Fibroblast of lung (primary cell): ENCODE data around the gene NCBP3. TPM values are rescaled to one million over a fixed set of nuclear protein-coding genes. Genes with fewer than 3 reads are reported as not detected.

Source experiments
- DNase-seq, 2 donors: peaks; one replicate each; pipeline versions ENCODE4 v3.0.0 to v3.0.0-alpha.2; 2010; ENCODE audit warnings: low read depth in 2 of 2
- H2AFZ ChIP-seq: 2 replicates; pipeline ENCODE4 v1.5.1; 2012; ENCODE audit warnings: low read length, control low read depth, inconsistent platforms
- H3K27ac ChIP-seq: 2 replicates; pipeline ENCODE4 v1.5.1; 2011; ENCODE audit warnings: low read length, control low read depth; ENCODE audit not compliant: insufficient read depth
- H3K27me3 ChIP-seq: 2 replicates; pipeline ENCODE4 v1.5.1; 2011; ENCODE audit warnings: mild to moderate bottlenecking, low read length; ENCODE audit not compliant: control insufficient read depth, insufficient read depth
- H3K36me3 ChIP-seq: 2 replicates; pipeline ENCODE4 v1.5.1; 2011; ENCODE audit warnings: low read length; ENCODE audit not compliant: control insufficient read depth, insufficient read depth
- H3K4me1 ChIP-seq: 2 replicates; pipeline ENCODE4 v1.5.1; 2011; ENCODE audit warnings: low read length; ENCODE audit not compliant: control insufficient read depth, insufficient read depth; ENCODE audit errors: extremely low read depth
- H3K4me2 ChIP-seq: 2 replicates; pipeline ENCODE4 v1.5.1; 2011; ENCODE audit warnings: low read length, control low read depth; ENCODE audit not compliant: insufficient read depth; ENCODE audit errors: extremely low read depth
- H3K4me3 ChIP-seq, 4 experiments: fragments of 200-600 bp in 1 of 4; sonication (generic) in 1 of 4; replicated peaks in 1 of 4; 2 replicates each; pipeline ENCODE4 v1.5.1; 2011 to 2016; ENCODE audit warnings: low read length in 4 of 4, low read depth in 3 of 4, mild to moderate bottlenecking in 3 of 4, control low read depth in 2 of 4, inconsistent platforms in 1 of 4, mixed read lengths in 1 of 4; ENCODE audit not compliant: insufficient read depth in 1 of 4; ENCODE audit errors: control extremely low read depth in 1 of 4
- H3K79me2 ChIP-seq: 2 replicates; pipeline ENCODE4 v1.5.1; 2012; ENCODE audit warnings: mild to moderate bottlenecking, low read length, inconsistent platforms; ENCODE audit not compliant: control insufficient read depth, insufficient read depth
- H3K9ac ChIP-seq: 2 replicates; pipeline ENCODE4 v1.5.1; 2011; ENCODE audit warnings: mild to moderate bottlenecking, low read length, control low read depth; ENCODE audit not compliant: insufficient read depth
- H3K9me3 ChIP-seq: 2 replicates; pipeline ENCODE4 v1.5.1; 2012; ENCODE audit warnings: low read depth, low read length; ENCODE audit not compliant: control insufficient read depth, insufficient read depth
- H4K20me1 ChIP-seq: 2 replicates; pipeline ENCODE4 v1.5.1; 2011; ENCODE audit warnings: low read length; ENCODE audit not compliant: control insufficient read depth, insufficient read depth; ENCODE audit errors: extremely low read depth
- CTCF ChIP-seq, 2 donors: IDR thresholded peaks in 1 of 2; conservative IDR thresholded peaks in 1 of 2; 1 replicate in 1 of 2; 2 replicates in 1 of 2; pipeline ENCODE4 v1.5.1; 2011 to 2012; ENCODE audit warnings: low read length in 2 of 2, control low read depth in 1 of 2, inconsistent platforms in 1 of 2, low read depth in 1 of 2, mild to moderate bottlenecking in 1 of 2
- EZH2 ChIP-seq: IDR thresholded peaks from 2 replicates; pipeline ENCODE4 v1.5.1; 2012; ENCODE audit warnings: low read length, control low read depth, mild to moderate bottlenecking; ENCODE audit errors: missing control alignments
- polyA plus RNA-seq, 2 donors: library from polyadenylated mRNA; depleted of rRNA in 1 of 2; stranded (reverse) in 1 of 2; unstranded in 1 of 2; fragments of >200 nt; gene quantifications; 2 replicates each; pipeline ENCODE4 v1.2.1, GENCODE V29; 2011 to 2012; ENCODE audit warnings: missing spikeins in 1 of 2
- total RNA-seq: library from RNA; depleted of rRNA; stranded (reverse); fragments of >200 nt; gene quantifications from 2 replicates; pipeline ENCODE4 v1.2.1, GENCODE V29; 2014

The NCBP3 gene
- total and polyA plus RNA-seq, 2 donors (not counting 1 experiment from before 2014, with no cell fraction given) = 20.4 to 23.3 TPM

- DNase-seq = no peak
- H3K27ac ChIP-seq = no peak overlapping the region
- TF ChIP-seq CTCF (conservative IDR thresholded peaks at IDR 0.05 in 1 of 2, IDR thresholded peaks at IDR 0.05 in 1 of 2; ENCODE audit: low read depth in 1 of 2, low read length in 2 of 2) (no peak), EZH2 (no peak)
- H3K9ac ChIP-seq = no peak overlapping the region
- no peak overlapping the region for H3K4me3 ChIP-seq
- no peak overlapping the region for H2AFZ ChIP-seq
- peaks cover 6% of the 10 kb centered on the region for H3K27me3 ChIP-seq
- no peaks in the 10 kb centered on the region for H3K4me1 ChIP-seq
- no peak overlapping the region for H3K4me2 ChIP-seq
- H4K20me1 ChIP-seq = no peaks in the 10 kb centered on the region
- H3K79me2 ChIP-seq = no peaks in the 10 kb centered on the region
- no peaks in the 10 kb centered on the region for H3K9me3 ChIP-seq
- H3K36me3 ChIP-seq = no peaks in the 10 kb centered on the region
Observed at GRCh38 chr17:3852561-3852960, 6.5 kb upstream of the NCBP3 start.

- no peaks in the 10 kb centered on the region for H4K20me1 ChIP-seq
- no peak for DNase-seq
- TF ChIP-seq CTCF (conservative IDR thresholded peaks at IDR 0.05 in 1 of 2, IDR thresholded peaks at IDR 0.05 in 1 of 2; ENCODE audit: low read depth in 1 of 2, low read length in 2 of 2) (no peak), EZH2 (no peak)
Observed at GRCh38 chr17:3851461-3852100, 5.5 kb upstream of the NCBP3 start.

GRCh38 chr17:3848229-3848835, 2.3 kb upstream of the NCBP3 start:
- H3K79me2 ChIP-seq = peaks cover 25% of the 10 kb centered on the region
- H3K9me3 ChIP-seq = no peaks in the 10 kb centered on the region
- H3K27me3 ChIP-seq = peaks cover 6% of the 10 kb centered on the region
- no peak for DNase-seq
- H3K36me3 ChIP-seq = peaks cover 3% of the 10 kb centered on the region
- no peaks in the 10 kb centered on the region for H4K20me1 ChIP-seq
- H3K27ac ChIP-seq = no peak overlapping the region
- no peak overlapping the region for H3K4me2 ChIP-seq
- no peak overlapping the region for H3K4me3 ChIP-seq
- TF ChIP-seq CTCF (conservative IDR thresholded peaks at IDR 0.05 in 1 of 2, IDR thresholded peaks at IDR 0.05 in 1 of 2; ENCODE audit: low read depth in 1 of 2, low read length in 2 of 2) = no peak
- TF ChIP-seq EZH2 = no peak
- H3K4me1 ChIP-seq = no peaks in the 10 kb centered on the region
- no peak overlapping the region for H2AFZ ChIP-seq
- H3K9ac ChIP-seq = no peak overlapping the region

More at GRCh38 chr17:3851461-3852100, 5.5 kb upstream of the NCBP3 start:
- Histone ChIP-seq H3K4me3 (no peak overlapping the region), H3K9me3 (no peaks in the 10 kb centered on the region), H3K4me2 (no peak overlapping the region), H3K9ac (no peak overlapping the region), H2AFZ (no peak overlapping the region), H3K79me2 (no peaks in the 10 kb centered on the region), H3K4me1 (no peaks in the 10 kb centered on the region), H3K36me3 (no peaks in the 10 kb centered on the region), H3K27ac (no peak overlapping the region), H3K27me3 (peaks cover 6% of the 10 kb centered on the region)
